ENCODE results near the gene ARID5A.

DNA sequence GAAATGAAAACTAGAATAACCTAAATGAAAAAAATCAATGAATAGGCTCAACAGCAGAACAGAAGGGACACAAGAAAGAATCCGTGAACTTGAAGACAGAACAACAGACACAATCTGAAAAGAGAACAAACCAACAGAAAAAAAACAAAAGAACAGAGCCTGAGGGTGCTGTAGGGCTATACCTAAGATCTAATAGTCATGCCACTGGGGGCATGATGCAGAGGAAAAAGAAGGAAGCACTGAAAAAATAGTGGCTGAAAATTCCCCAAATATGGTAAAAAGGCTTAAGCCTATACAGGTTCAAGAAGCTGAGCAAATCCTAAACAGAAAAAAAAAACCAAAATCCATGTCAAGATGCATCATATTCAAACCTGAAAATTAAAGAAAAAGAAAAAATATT is 51.3 kb downstream of the ARID5A start:
- no peak for TF ChIP-seq EZH2 (IDR thresholded peaks at IDR 0.05; ENCODE audit: insufficient read depth, poor library complexity, severe bottlenecking)
- TF ChIP-seq EZH2phosphoT487 (IDR thresholded peaks at IDR 0.05; ENCODE audit: insufficient read depth, low read depth) = no peak

Measured in GM23248 (cell line).